Thymus (tissue), 11 donors: Measurements from ENCODE around the gene C17orf50. TPM values are rescaled to one million over a fixed set of nuclear protein-coding genes. Genes with fewer than 3 reads are reported as not detected.

Experiments used
- DNase-seq, 9 donors: peaks; one replicate each; pipeline ENCODE4 v3.0.0-alpha.2; 2013; ENCODE audit warnings: low spot score in 9 of 9, low read depth in 6 of 9, missing footprints in 1 of 9
- H3K27ac ChIP-seq, 2 donors: one replicate each; pipeline ENCODE4 v1.5.1; 2013; ENCODE audit warnings: control low read depth in 1 of 2, low read depth in 1 of 2, low read length in 1 of 2, mild to moderate bottlenecking in 1 of 2, moderate library complexity in 1 of 2
- H3K27me3 ChIP-seq, 2 donors: one replicate each; pipeline ENCODE4 v1.5.1; 2013; ENCODE audit warnings: low read length in 1 of 2; ENCODE audit not compliant: control insufficient read depth in 2 of 2, insufficient read depth in 1 of 2
- H3K36me3 ChIP-seq, 2 donors: one replicate each; pipeline ENCODE4 v1.5.1; 2013; ENCODE audit warnings: low read length in 1 of 2, mild to moderate bottlenecking in 1 of 2, moderate library complexity in 1 of 2; ENCODE audit not compliant: control insufficient read depth in 2 of 2, insufficient read depth in 2 of 2
- H3K4me1 ChIP-seq, 2 donors: one replicate each; pipeline ENCODE4 v1.5.1; 2013; ENCODE audit warnings: low read length in 2 of 2; ENCODE audit not compliant: control insufficient read depth in 2 of 2, insufficient read depth in 2 of 2
- H3K4me3 ChIP-seq, 2 donors: one replicate each; pipeline ENCODE4 v1.5.1; 2013; ENCODE audit warnings: low read length in 2 of 2, control low read depth in 1 of 2, mild to moderate bottlenecking in 1 of 2
- H3K9me3 ChIP-seq, 2 donors: one replicate each; pipeline ENCODE4 v1.5.1; 2013; ENCODE audit warnings: low read length in 1 of 2, mild to moderate bottlenecking in 1 of 2; ENCODE audit not compliant: control insufficient read depth in 2 of 2, insufficient read depth in 1 of 2
- WGBS: extraction: QIAGEN DNeasy Blood & Tissue Kit; methylation state at CpG from one replicate; pipeline ENCODE4 v1.1.7; 2013; 5-methylcytosine and 5-hydroxymethylcytosine counted together
- polyA plus RNA-seq: library from polyadenylated mRNA; stranded (reverse); fragments of 200-250 nt; gene quantifications from one replicate; pipeline ENCODE4 v1.2.3, GENCODE V29; 2013
- total RNA-seq: library from RNA; stranded (reverse); fragments of 120-200 nt; gene quantifications from one replicate; pipeline ENCODE4 v1.2.4, GENCODE V29; 2013
- donor health status: healthy.

C17orf50 gene
- total and polyA plus RNA-seq, 2 donors: 0.09 to 0.14 TPM

DNA sequence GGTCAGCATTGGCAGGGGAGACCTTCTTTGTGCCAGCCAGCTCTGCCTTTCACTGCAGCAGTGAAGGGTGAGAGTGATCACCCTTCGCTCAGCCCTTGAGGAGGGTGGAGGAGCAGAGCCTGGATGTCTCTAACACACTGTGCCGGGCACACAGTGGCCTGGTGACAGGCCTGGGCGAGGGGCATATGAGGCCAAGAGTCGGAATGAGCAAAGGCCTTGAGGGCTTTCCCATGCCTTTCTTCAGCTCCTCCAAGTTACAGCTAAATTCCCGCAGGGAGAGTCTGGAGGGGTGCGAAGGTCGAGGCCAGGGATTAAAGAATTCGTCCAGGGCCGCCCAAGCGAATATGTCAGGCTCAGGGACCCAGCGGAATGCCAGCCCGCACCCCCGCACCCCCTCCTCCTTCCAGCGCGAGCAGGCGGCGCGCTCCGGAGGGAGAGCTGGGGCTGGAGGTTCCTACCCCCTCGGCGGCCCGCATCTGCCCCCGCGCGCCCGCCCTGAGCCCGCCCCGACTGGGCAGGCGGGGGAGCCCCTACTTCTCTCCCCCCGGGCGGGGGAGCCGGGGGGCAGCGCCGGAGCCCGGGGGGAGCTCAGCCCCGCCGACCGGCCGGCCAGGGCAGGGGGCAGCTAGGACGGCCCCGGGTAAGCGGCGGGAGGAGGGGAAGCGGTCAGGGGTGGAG, 29.3 kb upstream of the C17orf50 start, which contains the start of gene RASL10B:
Gene RASL10B, plus strand, starts transcription at position 401 of the 678 bp plus-strand sequence. CDS start 3,546 bp downstream, outside the sequence.
- H3K4me3 ChIP-seq: peak within 1 kb of the TSS; percentile 24 to 58
- peaks cover 0 to 13% of the 10 kb centered on the region in 2 donors for H3K27me3 ChIP-seq
- no peak within 1 kb of the TSS for H3K27ac ChIP-seq
- H3K4me1 ChIP-seq: peaks cover 0 to 11% of the 10 kb centered on the region in 2 donors
- no peaks in the 10 kb centered on the region for H3K9me3 ChIP-seq
- 6% methylated on average over 44 of the region's 44 CpGs for WGBS
- DNase-seq: peak in 4 of 9 donors; percentile 32 to 60 (median 50)
- H3K36me3 ChIP-seq: peaks cover 10 to 21% of the 10 kb centered on the region in 2 donors

DNA sequence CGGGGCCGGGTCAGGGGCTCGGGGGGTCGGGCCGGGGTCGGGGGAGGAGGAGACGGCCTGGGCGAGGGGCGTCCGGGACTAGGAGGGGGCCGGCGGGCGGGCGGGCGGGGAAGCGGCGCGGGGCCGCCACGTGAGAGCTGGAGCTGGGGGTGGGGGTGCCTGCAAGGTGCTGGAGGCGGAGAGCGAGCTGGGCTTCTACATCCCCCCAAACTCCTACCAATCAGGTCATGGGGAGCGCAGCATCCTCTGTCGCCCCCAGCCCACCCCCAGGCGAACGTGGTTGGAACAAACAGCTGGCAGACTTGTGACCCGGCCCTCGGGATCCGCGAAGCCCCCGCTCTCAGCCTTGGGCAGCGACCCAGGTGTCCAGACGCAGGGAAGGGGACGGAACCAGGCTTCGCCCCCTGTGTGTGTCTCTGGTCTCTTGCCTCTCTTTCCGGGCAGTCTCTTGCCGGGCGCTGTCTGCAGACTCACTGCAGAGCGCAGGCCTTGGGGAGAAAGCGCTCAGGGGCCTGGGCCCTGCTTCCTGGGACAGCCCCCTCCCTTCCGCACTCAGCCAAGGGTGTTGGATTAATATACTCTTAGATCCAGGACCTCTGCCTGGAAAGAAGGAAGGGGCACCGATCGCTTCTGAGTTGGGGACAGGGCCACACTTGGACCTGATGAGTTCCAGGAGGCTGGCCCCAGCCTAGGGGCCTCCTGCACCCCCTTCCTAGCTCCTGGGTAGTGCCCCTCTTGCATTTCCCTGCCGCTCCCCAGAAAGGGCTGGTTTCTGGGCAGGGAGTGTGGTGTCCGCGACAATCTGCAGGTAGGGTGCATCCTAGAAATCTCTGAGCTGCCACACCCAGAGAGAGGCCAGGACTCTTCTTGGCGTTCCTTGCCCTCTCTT, 28.5 kb upstream of the C17orf50 start:
- no peak for DNase-seq
- H3K4me3 ChIP-seq: peak overlapping the region in 1 of 2 donors; percentile 58
- H3K27ac ChIP-seq: no peak overlapping the region
- no peaks in the 10 kb centered on the region for H3K9me3 ChIP-seq
- H3K36me3 ChIP-seq: peaks cover 2 to 14% of the 10 kb centered on the region in 2 donors
- H3K27me3 ChIP-seq: peaks cover 0 to 13% of the 10 kb centered on the region in 2 donors
- 35% methylated on average over 47 of the region's 47 CpGs for whole genome bisulfite sequencing
- peaks cover 0 to 11% of the 10 kb centered on the region in 2 donors for H3K4me1 ChIP-seq

DNA sequence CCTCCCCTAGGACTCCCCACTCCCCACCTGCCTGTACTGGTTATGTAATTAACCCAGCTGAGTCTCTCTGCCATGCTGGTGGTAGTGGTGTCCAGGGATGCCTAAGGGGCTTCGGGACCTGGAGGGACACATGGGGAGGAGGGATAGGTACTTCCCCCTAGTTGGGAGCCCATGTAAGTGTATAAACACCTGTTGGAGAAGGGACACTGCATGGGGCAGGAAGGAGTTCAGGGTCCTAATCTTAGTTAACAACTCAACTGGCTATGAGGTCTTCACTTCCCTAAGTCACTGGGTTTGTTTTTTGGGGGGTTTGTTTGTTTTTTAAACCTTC, 27.9 kb upstream of the C17orf50 start:
- H3K4me3 ChIP-seq: no peak overlapping the region
- H3K9me3 ChIP-seq: no peaks in the 10 kb centered on the region
- peaks cover 0 to 9% of the 10 kb centered on the region in 2 donors for H3K36me3 ChIP-seq
- peaks cover 0 to 11% of the 10 kb centered on the region in 2 donors for H3K4me1 ChIP-seq
- whole genome bisulfite sequencing: 100% methylated on average over 1 of the region's 1 CpG
- peaks cover 0 to 13% of the 10 kb centered on the region in 2 donors for H3K27me3 ChIP-seq
- no peak for DNase-seq
- H3K27ac ChIP-seq: no peak overlapping the region

DNA sequence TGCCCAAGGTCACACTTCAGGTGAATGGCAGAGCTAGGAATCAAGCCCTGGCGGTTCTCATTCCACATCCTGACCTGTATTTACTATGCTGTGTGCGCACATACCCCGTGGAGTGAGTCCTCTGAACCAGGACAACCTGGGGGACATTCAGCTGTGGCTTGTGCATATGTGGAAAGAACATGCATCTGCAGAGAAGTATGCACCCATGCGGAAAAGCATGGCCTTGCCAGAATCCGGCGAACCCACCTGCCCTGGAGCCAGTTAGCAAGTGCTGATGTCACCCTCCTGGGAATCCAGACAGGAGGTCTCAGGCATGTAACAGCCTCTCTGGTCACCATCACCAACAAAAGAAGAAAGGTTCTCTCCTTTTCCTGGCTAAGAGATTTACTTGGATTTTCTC, 27.3 kb upstream of the C17orf50 start:
- DNase-seq: no peak
- WGBS: 94% methylated on average over 6 of the region's 6 CpGs

DNA sequence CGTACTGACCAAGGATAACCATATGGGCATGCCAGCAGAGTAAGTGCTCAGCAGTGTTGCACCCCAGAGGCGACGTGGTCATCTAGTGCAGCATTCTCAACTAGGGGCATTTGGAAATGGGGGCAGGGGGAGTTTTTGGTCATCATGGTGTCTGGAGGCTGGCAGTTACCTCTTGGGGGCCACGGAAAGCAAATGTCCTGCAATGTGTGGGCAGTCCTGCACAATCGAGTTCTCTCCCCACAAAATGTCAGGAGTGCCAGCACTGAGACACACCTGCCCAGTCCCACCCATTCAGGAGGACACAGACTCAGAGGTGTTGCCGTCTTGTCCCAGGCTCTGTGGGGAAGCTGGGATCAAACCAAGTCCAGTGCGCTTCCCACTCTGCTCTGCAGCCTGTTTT, 26.3 kb upstream of the C17orf50 start:
- WGBS: 97% methylated on average over 7 of the region's 7 CpGs
- Histone ChIP-seq H3K36me3 (no peaks in the 10 kb centered on the region), H3K4me1 (peaks cover 0 to 15% of the 10 kb centered on the region in 2 donors), H3K27ac (no peak overlapping the region), H3K4me3 (no peak overlapping the region), H3K9me3 (no peaks in the 10 kb centered on the region), H3K27me3 (peaks cover 0 to 23% of the 10 kb centered on the region in 2 donors)
- DNase-seq: no peak

More for the DNA sequence above, 27.3 kb upstream of the C17orf50 start:
- Histone ChIP-seq H3K36me3 (peaks cover 0 to 7% of the 10 kb centered on the region in 2 donors), H3K27me3 (peaks cover 0 to 13% of the 10 kb centered on the region in 2 donors), H3K4me3 (no peak overlapping the region), H3K4me1 (peaks cover 0 to 11% of the 10 kb centered on the region in 2 donors), H3K9me3 (no peaks in the 10 kb centered on the region), H3K27ac (no peak overlapping the region)

DNA sequence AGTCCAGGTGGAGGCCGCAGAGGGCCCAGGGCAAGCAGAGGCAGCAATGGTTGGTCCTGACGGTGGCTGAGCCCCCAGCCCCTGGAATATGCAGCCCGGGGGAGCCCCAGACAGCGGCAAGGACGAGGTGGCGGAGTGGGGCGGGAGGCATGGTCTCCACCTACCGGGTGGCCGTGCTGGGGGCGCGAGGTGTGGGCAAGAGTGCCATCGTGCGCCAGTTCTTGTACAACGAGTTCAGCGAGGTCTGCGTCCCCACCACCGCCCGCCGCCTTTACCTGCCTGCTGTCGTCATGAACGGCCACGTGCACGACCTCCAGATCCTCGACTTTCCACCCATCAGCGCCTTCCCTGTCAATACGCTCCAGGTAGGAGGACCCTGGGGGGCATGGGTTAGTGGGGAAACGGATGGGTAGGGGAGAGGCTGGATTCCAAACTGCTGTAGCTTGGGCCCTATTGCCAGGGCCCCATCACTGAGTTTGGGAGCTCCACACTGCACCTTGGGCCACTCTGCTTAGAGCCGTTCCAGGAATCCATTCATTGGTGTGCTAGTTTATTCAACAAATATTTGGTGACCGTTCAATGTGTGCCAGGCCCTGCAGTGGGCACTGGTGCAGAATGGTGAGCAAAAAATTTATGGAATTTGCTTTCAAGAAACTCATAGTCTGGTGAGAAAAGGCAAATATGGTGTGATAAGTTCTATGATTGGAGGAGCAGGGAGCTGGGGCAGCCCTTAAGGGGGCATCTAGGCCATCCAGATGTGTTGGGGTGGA, 25.5 kb upstream of the C17orf50 start:
- WGBS: 94% methylated on average over 29 of the region's 29 CpGs
- no peak overlapping the region for H3K4me3 ChIP-seq
- no peaks in the 10 kb centered on the region for H3K9me3 ChIP-seq
- DNase-seq: no peak
- H3K27me3 ChIP-seq: peaks cover 0 to 29% of the 10 kb centered on the region in 2 donors
- H3K27ac ChIP-seq: no peak overlapping the region
- H3K4me1 ChIP-seq: peaks cover 0 to 15% of the 10 kb centered on the region in 2 donors
- H3K36me3 ChIP-seq: no peaks in the 10 kb centered on the region

DNA sequence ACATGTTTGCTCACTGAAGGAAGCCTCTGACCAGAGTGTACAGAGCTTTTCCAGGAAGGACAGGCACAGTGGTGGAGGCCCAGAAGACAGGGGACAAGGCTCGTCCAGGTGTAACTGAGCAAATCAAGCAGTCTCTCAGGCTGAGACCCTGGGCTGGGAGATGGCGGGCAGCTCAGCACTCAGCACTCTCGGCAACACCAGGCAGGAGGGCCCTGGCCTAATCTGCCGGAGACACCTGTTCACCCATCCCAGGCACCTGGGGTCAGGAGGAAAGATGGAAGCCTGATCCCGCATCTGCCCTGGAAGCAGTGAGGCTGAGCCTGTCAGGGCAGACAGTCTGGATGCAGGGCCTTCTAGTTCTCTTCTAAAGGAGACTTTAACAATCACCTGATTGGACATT, 24.5 kb upstream of the C17orf50 start:
- Histone ChIP-seq H3K4me3 (no peak overlapping the region), H3K36me3 (no peaks in the 10 kb centered on the region), H3K27ac (no peak overlapping the region), H3K27me3 (peaks cover 6 to 37% of the 10 kb centered on the region in 2 donors), H3K9me3 (peaks cover 0 to 5% of the 10 kb centered on the region in 2 donors), H3K4me1 (peaks cover 0 to 9% of the 10 kb centered on the region in 2 donors)
- 96% methylated on average over 5 of the region's 5 CpGs for whole genome bisulfite sequencing
- DNase-seq: no peak

DNA sequence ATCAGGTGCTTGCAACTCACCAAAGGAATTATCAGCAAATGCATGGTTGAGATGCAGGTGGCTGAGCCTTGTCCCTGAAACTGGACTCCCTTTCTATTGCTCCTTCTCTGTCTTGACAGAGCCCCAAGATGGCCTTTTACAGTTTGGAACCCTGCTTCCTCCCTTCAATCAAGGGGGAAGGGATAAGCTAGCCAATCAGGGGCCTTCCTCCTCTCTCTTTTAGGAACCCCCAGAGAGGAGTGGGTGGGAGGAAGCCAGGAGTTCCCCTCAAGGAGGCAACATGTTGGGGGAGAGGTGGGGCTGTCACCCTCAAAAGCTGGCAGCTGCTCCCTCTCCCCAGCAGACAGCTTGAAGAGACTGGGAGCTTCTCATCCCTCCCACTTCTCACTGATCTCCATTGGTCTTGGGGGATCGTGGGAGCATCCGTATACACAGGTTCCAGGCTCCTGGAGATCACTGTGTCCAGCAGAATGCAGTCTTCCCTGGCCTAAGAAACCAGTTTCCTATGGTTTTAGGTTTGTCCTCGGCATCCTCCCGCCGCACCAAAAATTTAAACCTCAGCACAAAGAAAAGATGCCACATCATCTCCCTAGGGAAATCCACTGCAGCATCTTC, 22.1 kb upstream of the C17orf50 start:
- 95% methylated on average over 5 of the region's 5 CpGs for WGBS
- Histone ChIP-seq H3K4me1 (peaks cover 0 to 7% of the 10 kb centered on the region in 2 donors), H3K36me3 (no peaks in the 10 kb centered on the region), H3K27me3 (peaks cover 10 to 50% of the 10 kb centered on the region in 2 donors), H3K4me3 (no peak overlapping the region), H3K27ac (no peak overlapping the region), H3K9me3 (peaks cover 0 to 11% of the 10 kb centered on the region in 2 donors)
- no peak for DNase-seq
